HTR-8/SVneo (cell line): ENCODE measurements around the gene PMEPA1.

ENCODE experiments used
- DNase-seq: peaks from one replicate; pipeline ENCODE4 v3.0.0; 2011; ENCODE audit warnings: low spot score, mixed read lengths; ENCODE audit not compliant: insufficient read length
- FAIRE-seq: peaks from 2 replicates; lab custom pipeline; 2011; peaks lifted over from hg19 to GRCh38; lab: Jason Lieb, UNC

PMEPA1 gene, protein sequence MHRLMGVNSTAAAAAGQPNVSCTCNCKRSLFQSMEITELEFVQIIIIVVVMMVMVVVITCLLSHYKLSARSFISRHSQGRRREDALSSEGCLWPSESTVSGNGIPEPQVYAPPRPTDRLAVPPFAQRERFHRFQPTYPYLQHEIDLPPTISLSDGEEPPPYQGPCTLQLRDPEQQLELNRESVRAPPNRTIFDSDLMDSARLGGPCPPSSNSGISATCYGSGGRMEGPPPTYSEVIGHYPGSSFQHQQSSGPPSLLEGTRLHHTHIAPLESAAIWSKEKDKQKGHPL

DNA sequence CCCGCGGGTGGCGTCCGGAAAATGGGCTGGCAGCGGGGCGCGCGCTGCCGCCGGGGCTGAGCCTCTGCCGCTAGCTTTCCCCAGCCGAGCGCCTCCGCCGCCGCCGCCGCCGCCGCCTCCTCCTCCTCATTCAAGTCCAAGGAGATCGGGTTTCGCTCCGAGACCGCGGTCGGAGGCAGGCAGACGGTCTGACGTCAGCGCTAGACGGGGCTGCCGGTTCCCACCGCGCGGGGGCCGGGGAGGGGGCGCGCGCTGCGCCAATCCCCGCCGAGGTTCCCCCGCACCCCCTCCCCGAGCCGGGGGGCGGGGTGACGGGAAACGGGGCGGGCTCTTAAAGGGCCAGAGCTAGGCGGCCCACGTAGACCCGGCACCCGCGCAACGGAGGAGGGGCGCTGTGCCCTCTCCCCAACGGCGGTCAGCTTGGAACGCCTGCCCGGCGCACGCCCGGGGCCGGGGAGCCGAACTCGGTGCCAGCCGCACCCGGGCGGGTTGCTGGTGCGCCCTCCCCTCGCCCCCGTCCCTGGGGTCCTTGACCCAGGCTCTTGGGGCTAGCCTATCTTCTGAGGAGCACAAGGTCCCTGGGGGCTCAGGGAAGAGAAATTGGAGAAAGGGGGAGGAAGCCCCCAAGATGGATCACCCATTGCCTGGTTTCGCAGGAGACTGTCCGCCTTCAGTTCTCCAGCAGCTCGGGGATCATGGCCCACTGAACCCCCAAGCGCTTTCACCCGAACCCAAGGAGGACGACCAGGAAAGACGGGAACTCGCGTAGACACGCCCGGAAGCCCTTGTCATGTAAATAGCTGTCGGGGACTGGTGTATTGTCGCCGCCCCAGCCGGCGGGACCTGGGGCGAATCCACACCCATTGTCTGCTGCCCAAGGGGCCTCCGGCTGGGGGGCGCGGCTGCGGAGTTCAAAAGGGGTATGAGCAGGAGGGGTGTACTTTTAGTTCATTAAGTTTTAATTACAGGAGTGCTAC lies at the start of gene PMEPA1:
Gene PMEPA1, minus strand, starts transcription at position 193 of the 977 bp plus-strand sequence. CDS start 433 bp downstream, outside the sequence.
- FAIRE-seq (peak; percentile 100), DNase-seq (peak; percentile 100)

DNA sequence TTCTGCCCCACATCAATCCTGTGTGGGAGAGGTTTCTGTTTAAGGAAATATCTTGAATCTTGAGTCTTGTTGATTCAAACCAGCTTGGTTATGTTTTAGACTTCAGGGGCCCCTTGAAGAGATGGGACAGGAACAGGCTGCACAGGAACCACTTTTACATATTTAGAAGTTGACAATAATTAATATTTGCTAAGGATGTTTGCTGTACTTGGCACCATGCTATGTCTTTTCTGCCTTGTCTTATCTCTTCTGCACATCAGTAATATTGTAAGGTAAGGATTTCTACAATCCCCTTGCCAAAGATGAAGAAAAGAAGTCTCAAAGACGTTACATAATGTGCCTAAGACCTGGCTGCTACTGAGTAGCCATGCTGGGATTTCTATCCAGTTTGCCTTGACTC lies 48.0 kb upstream of the PMEPA1 start:
- no peak for DNase-seq
- peak; percentile 4 for FAIRE-seq

DNA sequence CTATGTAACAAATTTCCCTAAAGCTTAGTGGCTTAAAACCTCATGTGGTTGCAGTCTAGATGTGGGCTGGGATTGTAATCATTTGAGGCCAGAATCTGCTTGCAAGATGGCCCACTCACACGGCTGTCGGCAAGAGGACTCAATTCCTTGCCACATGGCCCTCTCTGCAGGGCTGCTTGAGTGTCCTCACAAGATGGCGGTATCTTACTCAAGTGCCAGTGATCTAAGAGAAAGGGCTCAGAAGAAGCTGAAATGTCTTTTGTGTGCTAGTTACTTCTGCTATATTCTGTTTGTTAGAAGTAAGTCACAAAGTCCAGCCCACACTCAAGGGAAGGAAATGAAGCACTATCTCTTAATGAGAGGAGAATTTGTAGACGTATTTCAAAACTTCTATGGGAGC lies 47.1 kb upstream of the PMEPA1 start:
- FAIRE-seq: peak; percentile 55

DNA sequence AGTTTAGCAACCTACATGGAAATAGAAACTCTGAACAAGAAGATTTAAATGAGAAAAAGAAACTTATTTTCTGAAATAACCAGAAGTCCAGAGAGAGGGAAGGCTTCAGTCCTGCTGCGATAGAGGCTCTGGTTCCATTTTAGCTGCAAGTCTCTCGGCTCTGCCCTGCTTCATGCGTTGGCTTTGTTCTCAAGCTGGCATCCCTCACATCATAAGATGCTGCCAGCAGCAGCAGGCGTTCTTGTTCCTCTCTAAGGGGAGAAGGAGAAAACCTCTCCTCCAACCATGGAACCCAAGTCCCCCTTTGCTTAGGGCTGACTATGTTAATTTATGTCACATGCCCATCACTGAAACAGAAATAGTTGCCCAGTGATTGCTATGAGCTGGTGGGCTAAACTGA lies 46.4 kb upstream of the PMEPA1 start:
- no peak for FAIRE-seq
- DNase-seq: no peak

More for the DNA sequence above, 47.1 kb upstream of the PMEPA1 start:
- no peak for DNase-seq

DNA sequence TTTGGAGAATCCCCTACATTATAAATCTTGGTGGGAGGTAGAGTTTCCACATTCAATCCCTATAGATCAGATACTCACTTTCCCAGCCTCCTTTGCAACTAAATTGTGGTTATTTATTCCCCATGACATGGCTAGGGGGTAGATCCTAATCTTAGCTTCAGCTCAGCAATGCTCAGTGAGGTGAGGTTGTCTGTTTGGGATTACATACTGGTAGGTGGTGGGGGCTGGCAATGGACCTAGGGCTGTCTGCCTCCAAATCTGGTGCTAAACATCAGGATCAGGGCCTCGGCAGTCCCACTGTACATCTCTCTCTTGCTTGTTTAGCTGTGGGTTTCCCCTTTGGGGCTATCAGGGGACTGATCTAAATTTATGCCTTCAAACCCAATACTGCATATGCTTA lies 45.8 kb upstream of the PMEPA1 start:
- DNase-seq (no peak), FAIRE-seq (peak; percentile 85)

DNA sequence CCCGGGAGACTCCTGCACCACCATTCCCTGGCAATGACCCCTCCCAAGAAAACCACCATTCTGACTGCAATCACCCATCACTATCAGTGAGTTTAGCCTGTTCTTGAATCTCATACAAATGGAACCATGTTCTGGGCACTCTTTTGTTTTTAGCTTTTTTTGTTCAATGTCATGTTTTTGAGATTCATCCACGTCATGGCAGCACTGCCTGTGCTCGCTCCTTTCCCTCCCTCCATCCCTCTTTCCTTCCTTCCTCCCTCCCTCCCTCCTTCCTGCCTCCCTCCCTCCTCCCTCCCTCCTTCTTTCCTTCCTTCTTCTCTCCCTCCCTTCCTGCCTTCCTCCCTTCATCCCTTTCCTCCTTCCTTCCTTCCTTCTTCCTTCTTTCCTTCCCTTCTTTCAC lies 44.4 kb upstream of the PMEPA1 start:
- FAIRE-seq (peak; percentile 95), DNase-seq (no peak)

DNA sequence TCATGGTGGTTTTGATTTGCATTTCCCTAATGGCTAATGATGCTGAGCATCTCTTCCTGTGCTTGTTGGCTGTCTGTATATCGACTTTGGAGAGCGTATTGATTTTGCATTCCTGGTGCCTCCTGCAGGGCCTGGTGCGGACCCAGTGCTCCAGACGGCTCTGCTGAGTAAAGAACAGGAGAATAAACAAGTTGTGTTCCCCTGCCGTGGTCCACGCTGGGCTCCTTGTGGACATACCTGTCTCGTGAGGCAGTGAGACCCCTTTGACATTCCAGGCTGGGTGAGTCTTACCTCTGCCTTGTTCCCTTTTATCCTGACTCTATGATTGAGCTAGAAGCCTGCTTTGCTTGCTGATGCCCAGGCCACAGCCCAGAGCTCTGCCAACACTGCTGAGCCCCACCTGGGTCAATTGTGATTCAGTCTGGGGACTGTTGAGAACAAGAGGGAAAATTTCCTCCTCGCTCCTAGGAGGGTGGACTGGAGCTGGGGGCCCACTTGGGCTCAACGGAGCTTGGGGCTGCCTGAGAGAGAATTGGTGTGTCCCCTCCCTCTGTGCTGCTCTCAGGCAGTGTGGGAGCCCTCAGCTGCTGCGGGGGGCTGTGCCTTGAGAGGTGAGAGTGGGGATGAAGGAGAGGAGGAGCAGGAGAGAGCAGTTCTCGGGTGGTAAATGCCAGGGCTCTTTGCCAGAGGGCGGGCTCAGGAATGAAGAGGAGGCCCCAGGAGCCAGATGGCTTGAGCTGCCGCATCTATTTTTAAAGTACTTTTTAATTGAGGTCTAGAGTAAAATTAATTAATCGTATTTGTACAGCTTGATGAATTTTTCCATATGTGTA lies 43.7 kb upstream of the PMEPA1 start:
- DNase-seq: no peak

DNA sequence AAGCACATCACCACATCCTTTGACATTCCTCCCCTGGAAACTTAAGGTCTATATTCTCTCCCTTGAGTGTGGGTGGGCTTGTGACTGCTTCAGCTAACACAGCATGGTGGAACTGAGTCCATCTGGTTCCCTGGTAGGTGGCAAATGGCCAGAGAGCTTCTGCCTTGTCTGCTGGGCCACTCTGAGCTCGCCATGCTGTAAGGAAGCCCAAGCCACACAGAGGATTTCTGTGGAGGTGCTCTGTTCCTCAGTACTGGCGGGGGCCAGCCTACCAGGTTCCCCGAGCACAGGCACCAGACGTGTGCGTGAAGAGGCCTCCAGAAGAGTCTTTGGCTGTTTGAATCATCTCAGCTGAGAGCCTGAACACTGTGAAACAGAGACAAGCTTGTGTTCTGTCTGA lies 41.6 kb upstream of the PMEPA1 start:
- FAIRE-seq (peak; percentile 88), DNase-seq (no peak)

More for the DNA sequence above, 43.7 kb upstream of the PMEPA1 start:
- FAIRE-seq: peak; percentile 79

DNA sequence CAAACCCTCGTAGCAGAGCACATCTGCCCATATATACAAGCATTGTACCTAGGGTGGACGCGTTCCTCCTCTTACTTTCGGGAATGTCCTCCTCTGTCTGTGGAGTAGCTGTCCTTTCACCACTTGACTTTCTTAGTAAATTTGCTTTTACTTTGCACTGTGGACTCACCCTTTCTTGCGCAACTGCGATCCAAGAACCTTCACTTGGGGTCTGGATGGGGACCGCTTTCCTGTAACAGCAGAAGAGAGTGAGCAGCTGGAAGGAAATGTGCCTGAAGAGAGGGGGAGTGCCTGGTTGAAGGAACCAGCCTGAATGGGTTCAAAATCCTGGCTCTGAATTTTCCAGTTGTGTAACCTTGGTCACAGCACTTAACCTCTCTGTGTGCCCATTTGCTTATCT lies 40.1 kb upstream of the PMEPA1 start:
- peak; percentile 42 for FAIRE-seq
- DNase-seq: no peak

DNA sequence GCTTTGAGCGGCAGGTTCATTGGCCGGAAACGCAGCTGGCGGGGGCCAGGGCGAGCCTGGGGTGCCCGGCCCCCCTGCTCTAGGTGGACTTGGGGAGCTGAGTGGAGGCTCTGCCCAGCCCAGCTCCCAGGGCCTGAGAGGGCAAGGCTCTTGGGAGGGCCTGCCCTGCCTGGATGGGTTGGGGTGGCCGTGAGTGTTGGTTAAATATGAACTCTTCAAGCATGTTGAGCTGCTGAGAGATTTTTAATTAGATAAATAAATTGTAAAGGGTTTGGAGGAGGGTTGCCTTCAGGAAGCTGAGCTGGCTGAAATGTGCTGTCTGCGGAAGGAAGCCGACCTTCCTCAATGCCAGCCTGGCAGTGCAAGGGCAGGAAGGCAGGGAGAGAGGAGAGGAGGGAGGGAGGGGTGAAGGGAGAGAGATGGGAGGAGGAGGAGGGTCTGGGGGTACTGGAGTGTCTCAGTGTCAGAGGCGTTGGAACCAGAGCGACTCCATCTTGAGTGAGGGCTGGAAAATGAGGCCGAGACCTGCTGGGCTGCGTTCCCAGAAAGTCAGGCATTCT lies 39.4 kb upstream of the PMEPA1 start:
- DNase-seq (no peak), FAIRE-seq (no peak)

DNA sequence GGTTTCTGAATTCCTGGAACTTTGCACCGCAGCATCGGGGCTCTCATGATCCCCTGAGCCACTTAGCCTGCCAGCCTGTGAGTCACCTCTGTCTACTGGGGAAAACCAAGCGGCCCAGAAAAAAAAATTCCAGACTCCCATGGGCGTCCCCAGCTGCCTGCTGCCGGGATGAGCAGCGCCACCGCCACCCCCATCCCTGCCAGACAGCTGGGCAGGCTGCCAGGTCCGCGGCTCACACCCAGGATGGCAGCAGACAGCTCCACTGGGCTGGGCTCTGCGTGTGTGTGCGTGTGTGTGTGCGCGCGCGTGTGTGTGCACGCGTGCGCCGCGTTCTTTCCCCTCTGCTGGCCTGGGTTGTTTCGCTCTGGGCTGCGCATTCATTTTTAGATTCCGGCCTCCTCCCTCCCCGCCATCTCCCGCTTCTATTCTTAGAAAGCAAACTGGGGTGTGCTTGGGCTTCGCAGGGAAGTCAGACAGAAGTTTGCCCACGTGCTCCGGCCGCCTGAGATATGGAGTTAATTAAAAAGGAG lies 38.9 kb upstream of the PMEPA1 start:
- DNase-seq (peak; percentile 100), FAIRE-seq (peak; percentile 100)

DNA sequence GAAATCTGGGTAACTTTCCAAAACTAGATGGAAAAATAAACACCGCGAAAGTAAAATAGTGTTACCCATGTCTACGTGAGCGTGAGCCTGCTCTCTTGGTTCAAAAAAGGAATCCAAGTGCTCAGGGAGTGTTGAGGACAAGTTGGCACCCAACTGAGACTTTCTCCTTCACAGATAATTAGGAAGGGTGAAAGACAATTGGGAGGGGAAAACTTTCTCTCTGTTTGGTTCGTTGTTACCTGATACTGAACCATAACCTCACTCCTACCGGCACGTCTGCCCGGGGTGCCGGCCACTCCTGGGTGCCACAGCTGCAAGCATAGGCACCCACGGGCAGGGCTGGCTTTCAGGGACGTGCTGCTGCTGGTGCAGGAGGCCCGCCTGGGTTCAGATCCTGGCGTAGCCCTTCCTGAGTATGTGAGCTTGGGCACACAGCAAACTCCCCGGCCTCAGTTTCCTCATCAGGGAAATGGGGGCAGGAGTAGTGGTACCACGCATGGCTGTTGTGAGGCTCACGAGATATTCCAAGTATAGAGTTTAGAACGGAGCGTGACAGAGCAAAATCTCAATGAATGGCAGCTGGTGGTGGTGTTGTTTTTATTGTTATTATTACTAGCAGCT lies 38.2 kb upstream of the PMEPA1 start:
- DNase-seq (no peak), FAIRE-seq (no peak)

DNA sequence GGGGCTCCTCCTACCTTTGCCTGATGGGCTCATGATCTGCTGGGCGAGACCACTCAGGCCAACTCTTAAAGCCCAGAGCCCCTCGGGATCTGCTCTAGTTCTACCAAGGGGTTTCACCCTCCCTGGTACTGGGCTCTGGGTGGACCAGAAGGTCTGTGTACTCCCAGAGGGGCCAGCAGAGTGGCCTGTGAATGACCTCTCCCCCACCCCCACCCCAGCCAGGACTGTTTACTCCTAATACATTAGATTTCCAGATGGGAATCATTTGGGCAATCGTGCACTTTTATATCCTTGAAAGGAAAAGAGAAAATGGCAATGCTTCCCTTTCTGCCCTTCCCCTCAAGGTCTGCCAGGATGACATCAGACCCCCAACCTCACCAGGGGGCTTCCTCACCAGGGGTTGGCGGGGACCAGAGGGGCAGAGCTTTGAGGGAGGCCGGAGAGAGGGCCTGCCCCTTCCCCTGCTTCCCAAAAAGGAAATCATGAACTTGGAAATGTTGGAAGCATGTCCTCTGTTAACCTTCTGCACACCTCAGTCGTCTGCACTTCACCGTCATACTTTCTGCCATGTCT lies 37.1 kb upstream of the PMEPA1 start:
- DNase-seq: no peak
- FAIRE-seq: peak; percentile 33

DNA sequence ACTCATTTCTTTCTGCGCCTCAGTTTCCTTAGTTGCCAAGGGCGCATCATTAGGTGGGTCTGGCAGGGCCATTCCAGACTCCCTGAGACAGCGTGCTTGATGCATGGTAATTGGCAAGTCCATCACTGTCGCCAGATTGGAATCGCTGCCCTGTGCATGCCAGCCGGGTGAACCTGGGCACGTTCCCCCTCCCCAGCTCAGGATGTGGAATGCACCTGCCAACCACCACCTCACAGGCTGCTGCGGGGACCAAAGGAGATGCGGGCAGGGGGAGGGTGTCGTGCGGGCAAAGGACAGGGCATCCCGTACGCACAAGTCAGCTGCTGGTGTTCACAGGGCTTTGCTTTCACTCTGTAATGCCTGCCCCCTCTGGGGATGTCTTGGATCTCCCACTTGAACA lies 36.4 kb upstream of the PMEPA1 start:
- DNase-seq (no peak), FAIRE-seq (peak; percentile 85)

DNA sequence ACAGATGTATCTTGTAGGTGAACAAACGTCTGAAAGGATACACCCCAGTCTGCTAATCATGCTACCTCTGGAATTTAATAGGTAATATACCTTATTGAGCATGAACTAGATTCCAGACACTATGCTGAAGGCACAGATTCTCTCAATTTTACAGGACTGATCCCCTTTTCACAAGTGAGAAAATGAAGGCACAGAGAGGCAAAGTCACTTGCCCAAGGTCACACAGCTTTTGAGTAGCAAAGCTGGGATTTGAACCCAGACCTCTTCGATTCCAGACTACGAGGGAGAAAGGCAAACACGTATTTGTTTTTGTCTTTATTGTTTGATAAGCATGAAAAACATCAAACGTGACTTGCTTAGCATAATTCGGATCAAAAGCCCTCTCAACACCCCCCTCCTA lies 34.4 kb upstream of the PMEPA1 start:
- FAIRE-seq: peak; percentile 72

DNA sequence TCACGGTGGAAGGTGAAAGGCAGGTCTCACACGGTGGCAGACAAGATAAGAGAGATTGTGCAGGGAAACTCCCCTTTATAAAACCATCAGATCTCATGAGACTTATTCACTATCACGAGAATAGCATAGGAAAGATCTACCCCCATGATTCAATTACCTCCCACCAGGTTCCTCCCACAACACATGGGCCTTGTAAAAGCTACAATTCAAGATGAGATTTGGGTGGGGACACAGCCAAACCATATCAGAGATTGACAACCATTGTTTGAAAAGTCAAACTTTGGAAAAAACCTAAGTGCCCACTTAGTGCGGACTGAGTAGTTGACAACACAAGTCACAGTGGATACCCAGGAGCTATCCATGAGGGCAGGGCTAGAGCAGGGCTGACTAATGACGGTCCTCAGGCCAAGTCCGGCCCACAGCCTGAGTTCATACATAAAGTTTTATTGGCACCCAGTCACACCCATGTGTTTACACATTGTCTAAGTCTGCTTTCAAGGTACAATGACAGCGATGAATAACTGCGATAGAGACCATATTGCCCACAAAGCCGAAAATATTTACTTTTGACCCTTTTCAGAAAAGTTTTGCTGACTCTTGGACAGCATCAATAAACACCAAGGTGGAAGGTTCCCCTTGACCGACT lies 33.8 kb upstream of the PMEPA1 start:
- DNase-seq (no peak), FAIRE-seq (peak; percentile 86)

More for the DNA sequence above, 34.4 kb upstream of the PMEPA1 start:
- no peak for DNase-seq

DNA sequence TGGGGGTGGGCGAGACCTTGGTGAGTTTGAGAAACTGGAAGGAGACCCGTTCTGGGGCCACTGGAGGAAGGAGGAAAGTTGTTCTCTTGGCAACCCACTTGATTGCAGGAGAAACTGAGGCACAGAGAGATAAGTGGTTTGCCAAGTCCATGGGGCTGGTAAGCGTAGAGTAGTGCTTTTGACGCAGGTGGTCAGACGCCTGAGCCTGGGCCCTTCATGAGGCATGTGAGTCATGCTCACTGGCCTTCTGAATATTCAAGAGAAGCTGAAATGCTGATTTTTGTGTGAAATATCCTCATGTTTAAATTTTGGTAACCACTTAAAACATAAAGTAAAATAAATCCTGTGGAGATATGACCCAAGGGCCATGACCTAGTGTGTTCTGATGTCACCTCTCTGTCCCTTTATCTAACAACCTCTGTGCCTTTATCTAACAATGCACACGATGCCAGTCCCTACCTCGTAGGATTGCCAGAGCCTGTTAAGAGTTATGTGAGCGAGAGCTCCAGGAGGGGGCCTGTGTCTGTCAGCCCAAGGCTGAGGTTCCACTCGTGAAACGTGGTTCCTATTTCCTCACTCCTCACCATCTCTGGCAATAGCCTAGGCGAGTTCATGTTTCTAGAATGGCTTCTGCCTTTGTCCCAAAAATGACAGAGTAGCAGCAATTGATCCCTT lies 32.8 kb upstream of the PMEPA1 start:
- peak; percentile 60 for FAIRE-seq
- DNase-seq: no peak

DNA sequence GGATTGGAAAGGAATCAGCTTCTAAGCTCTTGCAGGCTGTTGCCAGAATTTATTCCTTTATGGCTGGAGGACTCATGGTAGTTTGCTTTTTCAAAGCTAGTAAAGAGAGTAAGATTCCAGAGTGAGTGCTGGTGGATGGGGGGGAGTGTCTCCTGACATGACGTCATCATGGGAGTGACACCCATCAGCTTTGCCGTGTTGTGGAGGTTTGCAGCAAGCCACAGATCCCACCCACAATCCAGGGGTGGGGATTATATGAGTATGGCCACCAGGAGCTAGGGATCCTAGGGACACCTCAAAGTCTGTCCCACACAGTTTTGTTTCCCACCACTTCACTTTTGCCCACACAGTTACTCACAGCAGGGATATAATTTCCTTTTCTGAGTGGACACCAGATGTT lies 28.7 kb upstream of the PMEPA1 start:
- peak; percentile 63 for DNase-seq
- FAIRE-seq: peak; percentile 98
